GM21529 (cell line): Measurements from ENCODE around the gene TRPC4.

Source experiments
- ATAC-seq: cut with Tn5 transposase; IDR thresholded peaks from one replicate; pipeline ENCODE4 v1.9.1; 2021; ENCODE audit not compliant: unreplicated experiment

The TRPC4 gene

DNA sequence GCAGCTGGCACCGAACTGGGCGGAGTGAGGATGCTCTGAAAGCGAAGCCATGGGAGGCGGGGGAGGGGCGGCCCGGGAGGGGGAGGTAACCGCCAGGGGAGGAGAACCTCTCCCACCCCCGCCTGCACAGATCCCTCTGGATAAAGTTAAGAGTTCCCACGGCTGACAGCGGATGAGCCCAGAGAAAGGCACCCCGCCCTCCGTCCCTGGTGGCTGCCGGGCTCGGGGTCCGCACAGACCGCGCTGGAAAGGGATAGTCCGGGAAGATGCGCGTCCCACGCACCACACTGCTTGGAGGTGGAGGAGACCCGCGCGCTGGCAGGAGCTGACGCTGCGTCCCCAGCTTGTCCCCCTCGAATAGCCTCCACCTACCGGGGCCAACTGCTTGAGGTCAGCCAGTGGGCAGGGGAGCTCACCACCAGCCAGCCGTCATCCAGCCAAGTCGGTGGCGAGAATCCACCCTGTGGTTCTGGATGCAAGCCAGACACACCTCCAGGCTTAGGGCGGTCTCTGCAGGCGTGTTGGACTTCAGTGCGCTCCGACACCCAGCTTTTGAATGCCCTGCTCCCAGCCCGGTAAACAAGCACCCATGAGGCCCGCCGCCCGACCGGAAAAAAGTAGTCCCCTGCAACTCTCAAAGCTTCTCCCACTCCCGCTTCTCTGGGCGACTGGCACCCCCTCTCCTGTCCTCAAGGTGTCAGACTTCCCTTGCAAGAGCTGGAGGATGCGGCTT is at the start of gene TRPC4:
Gene TRPC4 (minus strand): TSS at position 17 of the 733 bp plus-strand sequence. CDS start 86,439 bp downstream, outside the sequence.
- ATAC-seq: no peak

DNA sequence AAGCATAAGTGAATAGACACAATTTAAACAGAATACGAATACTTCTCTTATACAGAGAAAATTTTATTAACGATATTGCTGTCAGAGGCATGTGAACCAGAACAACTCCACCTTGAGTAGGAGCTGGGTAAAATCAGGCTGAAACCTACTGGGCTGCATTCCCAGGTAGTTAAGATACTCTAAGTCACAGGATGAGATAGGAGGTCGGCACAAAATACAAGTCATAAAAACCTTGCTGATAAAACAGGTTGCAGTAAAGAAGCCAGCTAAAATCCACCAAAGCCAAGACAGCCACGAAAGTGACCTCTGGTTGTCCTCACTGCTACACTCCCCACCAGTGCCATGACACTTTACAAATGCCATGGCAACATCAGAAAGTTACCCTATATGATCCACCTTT is 49.2 kb upstream of the TRPC4 start:
- ATAC-seq: no peak

GRCh38 chr13:37918116-37918714 is 48.6 kb upstream of the TRPC4 start:
- no peak for ATAC-seq

DNA sequence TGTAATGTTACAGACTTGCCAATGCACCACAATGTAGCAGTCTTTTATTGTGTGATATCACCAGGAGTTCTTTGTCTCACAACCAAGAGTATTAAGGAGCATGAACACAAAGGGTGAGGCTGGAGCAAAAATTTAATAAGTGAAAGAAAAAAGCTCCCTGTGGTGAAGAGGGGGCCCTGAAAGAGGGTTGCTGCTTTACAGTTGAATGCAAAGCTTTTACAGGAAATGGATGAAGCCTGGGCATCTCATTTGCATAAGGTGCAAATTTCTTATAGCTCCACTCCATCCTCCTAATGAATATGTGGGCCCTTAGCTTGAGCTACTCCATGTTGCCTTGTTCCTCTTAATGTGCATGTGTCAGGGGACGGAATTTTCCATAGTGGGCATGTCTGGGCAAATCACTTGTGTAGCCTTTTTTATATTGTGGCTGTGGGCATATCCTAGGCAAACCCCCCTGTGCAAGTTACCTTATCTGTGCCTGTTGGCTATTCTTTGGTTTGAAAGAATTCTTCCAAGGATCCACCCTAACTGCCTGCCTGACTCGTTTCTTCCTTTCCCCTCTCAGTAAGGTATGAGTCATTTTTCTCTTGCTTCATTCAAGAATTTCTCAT is 45.3 kb upstream of the TRPC4 start:
- ATAC-seq: no peak

DNA sequence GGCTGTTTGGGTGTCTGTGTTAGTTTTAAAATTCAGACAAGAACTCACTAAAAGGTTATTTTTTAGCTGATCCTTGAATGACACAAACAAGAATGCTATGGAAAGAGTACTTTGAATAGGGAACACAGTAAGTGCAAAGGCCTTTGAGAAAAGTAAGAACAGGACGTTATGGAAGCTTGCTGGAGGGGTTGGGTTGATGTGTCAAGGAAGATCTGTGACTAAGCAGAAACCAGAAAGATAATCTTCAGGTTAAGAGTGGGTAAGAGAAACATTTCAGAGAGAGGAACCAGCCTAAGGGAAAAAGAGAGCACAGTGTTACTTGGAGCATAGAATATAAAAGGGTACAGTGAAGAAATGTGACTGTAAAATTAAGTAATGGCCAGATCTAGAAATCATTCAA is 41.2 kb upstream of the TRPC4 start:
- ATAC-seq: no peak

GRCh38 chr13:37906880-37907279 is 37.3 kb upstream of the TRPC4 start:
- ATAC-seq: no peak

- no peak for ATAC-seq
These were observed 36.2 kb upstream of the TRPC4 start for GRCh38 chr13:37905736-37906135.

- no peak for ATAC-seq
These were observed 30.2 kb upstream of the TRPC4 start for GRCh38 chr13:37899753-37900152.

- ATAC-seq: no peak
These were observed 23.7 kb upstream of the TRPC4 start for GRCh38 chr13:37893321-37893720.

- ATAC-seq: no peak
These were observed 20.2 kb upstream of the TRPC4 start for GRCh38 chr13:37889820-37890219.

- no peak for ATAC-seq
These were observed 19.5 kb upstream of the TRPC4 start for GRCh38 chr13:37889102-37889501.

GRCh38 chr13:37886879-37887278 is 17.3 kb upstream of the TRPC4 start:
- no peak for ATAC-seq

GRCh38 chr13:37884674-37885073 is 15.1 kb upstream of the TRPC4 start:
- ATAC-seq: no peak

- ATAC-seq: no peak
These were observed 14.5 kb upstream of the TRPC4 start for GRCh38 chr13:37884026-37884425.

DNA sequence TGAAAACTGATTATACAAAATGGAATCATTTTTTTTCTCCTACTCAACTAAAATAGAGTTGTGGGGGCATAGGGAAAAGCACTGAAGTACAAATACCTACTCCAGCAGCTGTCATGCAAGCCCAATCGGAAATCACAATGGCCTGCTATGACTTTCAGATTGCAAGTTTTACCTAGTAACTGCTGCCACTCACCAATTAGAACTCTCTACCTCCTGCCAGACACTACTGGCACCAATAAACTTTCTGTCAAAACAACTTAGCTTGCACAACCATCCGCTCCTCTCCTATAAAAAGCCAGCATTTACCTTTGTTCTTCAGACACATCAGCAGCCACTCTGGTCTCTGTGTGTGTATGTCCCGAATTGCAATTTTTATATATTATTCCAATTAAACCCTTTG is 9.3 kb upstream of the TRPC4 start:
- ATAC-seq: no peak

DNA sequence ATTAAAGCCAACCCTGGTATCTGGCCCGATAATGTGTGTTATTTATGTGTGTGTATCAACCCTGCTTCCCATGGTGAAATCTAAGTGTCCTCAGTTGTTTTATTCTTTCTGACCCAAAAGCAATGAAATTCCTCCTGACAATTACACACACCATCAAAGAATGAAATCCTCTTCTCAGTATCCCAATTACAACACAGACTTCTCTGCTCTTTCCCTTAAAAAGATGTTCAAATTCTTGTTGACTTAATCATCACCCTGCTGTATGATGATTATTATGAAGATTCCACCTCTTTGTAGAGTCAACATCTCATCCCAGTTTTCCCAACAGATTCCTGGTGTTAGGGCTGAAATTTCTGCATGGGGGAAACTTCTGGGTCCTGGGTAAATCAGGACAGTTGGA is 8.9 kb upstream of the TRPC4 start:
- no peak for ATAC-seq

DNA sequence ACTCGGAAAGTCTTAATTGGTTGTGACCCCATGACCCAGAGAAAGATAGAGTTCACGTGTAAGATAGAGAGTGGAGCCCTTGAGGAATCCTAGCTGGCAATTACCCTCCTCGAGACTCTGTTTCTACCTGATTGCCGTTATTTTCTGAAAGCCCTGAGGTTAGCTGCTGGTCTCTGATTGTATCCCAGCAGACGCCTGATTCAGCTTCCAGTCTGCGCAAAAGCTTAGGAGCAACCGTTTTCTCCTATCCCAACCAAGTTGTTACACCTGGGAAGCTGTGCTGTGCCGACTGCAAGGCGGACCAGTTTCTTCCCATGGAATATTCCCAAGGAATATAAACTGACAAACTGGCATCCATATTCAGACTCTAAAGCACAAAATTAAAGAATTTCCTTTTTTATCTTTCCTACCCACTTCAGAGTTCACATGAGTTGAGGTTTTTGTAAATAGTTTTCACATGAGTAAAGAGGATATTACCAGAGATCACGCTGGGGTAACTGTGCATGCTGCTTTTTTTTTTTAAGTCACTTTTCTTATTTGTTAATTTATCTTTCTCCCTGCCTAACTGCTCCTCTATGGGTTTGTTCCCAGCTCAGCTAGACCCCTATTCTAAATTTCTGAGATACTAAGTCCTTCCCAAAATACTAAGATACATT is 1.5 kb upstream of the TRPC4 start:
- ATAC-seq: no peak

DNA sequence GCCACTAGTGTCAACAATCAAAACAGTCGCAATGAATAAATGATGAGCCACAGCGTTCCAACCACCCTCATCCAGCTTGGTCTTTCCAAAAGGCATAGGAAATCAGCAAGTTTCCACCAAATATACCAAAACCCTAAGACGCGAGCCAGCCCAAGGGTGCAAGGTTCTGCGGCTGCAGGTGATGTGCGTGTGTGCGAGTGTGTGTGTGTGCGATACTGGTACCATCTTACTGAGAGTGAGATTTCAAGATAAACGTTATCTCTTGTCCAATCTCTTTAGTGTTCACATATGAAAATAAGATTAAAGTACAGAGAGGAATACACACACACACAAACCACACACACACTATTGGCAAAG is 895 bp upstream of the TRPC4 start:
- no peak for ATAC-seq

GRCh38 chr13:37869506-37869755 is 141 bp downstream of the TRPC4 start:
- ATAC-seq: no peak

GRCh38 chr13:37868691-37869505 is 674 bp downstream of the TRPC4 start:
- no peak for ATAC-seq

GRCh38 chr13:37863708-37864107 is 5.9 kb downstream of the TRPC4 start:
- ATAC-seq: no peak
